ENCODE data around the gene UGT1A8.

GRCh38 chr2:233794128-233794658 lies 176.8 kb downstream of the UGT1A8 start:
- TF ChIP-seq CTCF (conservative IDR thresholded peaks at IDR 0.05) = no peak
- TF ChIP-seq EZH2 (IDR thresholded peaks at IDR 0.05; ENCODE audit: low read depth) = no peak
